HCT116 (cell line): ENCODE measurements around the gene PRCP. TPM values are rescaled to one million over a fixed set of nuclear protein-coding genes. Genes with fewer than 3 reads are reported as not detected.

Source experiments
- ATAC-seq: fragments of 200-7000 bp; cut with Tn5 transposase; 2 replicates; pipeline ENCODE4 v1.9.1; 2020; ENCODE audit warnings: mild to moderate bottlenecking, moderate library complexity
- BruUV-seq: library from RNA; stranded (reverse); fragments of 400-500 nt; replicated peaks from 2 replicates; lab custom pipeline; 2021; lab: Mats Ljungman, UMichigan
- CTCF ChIA-PET: fragments of 300-600 bp; sonication (Branson Sonifier 250); formaldehyde crosslinking; loops from one replicate; lab custom pipeline; 2021; ENCODE audit warnings: antibody characterized with exemption; lab: Charles Lee
- POLR2A ChIA-PET: fragments of 300-600, 350-600 bp; sonication (Branson Sonifier 250); formaldehyde crosslinking; loops from one replicate; lab custom pipeline; 2021; ENCODE audit warnings: antibody characterized with exemption; lab: Charles Lee
- RAD21 ChIA-PET, 2 experiments: fragments of 300-600 bp; sonication (Branson Sonifier 250); formaldehyde crosslinking; loops; one replicate each; lab custom pipeline; 2023; ENCODE audit warnings: low total read pairs in 2 of 2; ENCODE audit not compliant: uncharacterized antibody in 2 of 2, unreplicated experiment in 2 of 2, low non-redundant PET in 1 of 2; lab: Charles Lee
- DNase-seq: peaks from one replicate; pipeline ENCODE4 v3.0.0-alpha.2; 2010; ENCODE audit warnings: low read depth, low spot score
- H2AFZ ChIP-seq: fragments of 200-600 bp; shearing (Covaris generic), sonication (generic); 2 replicates; pipeline ENCODE4 v1.6.1; 2017; ENCODE audit warnings: low read depth, mixed run types, mixed read lengths, antibody characterized with exemption, low read length; ENCODE audit not compliant: poor library complexity, severe bottlenecking
- H3K27ac ChIP-seq: 2 replicates; pipeline ENCODE4 v1.5.1; 2012; ENCODE audit warnings: low read depth, low read length
- H3K27me3 ChIP-seq: fragments of 200-600 bp; sonication (generic); 2 replicates; pipeline ENCODE4 v1.6.1; 2016; ENCODE audit warnings: mixed run types, low read length, mixed read lengths; ENCODE audit not compliant: insufficient read depth
- H3K36me3 ChIP-seq, 2 experiments: fragments of 200-500 bp in 1 of 2; fragments of 200-600 bp in 1 of 2; sonication (Bioruptor generic) in 1 of 2; sonication (generic) in 1 of 2; 2 replicates each; pipeline versions ENCODE4 v1.5.1 to v1.6.1; 2014 to 2016; ENCODE audit warnings: low read length in 2 of 2, inconsistent platforms in 1 of 2, mixed read lengths in 1 of 2, mixed run types in 1 of 2; ENCODE audit not compliant: insufficient read depth in 2 of 2, control insufficient read depth in 1 of 2
- H3K4me1 ChIP-seq, 2 experiments: fragments of 200-600 bp in 1 of 2; sonication (generic) in 1 of 2; 2 replicates each; pipeline versions ENCODE4 v1.5.1 to v1.6.1; 2012 to 2017; ENCODE audit warnings: low read length in 2 of 2, inconsistent platforms in 1 of 2, mild to moderate bottlenecking in 1 of 2, mixed read lengths in 1 of 2, mixed run types in 1 of 2, moderate library complexity in 1 of 2; ENCODE audit not compliant: insufficient read depth in 2 of 2, control insufficient read depth in 1 of 2
- H3K4me2 ChIP-seq: fragments of 200-600 bp; sonication (generic); 2 replicates; pipeline ENCODE4 v1.6.1; 2017; ENCODE audit warnings: mixed run types, low read length, mixed read lengths
- H3K4me3 ChIP-seq, 2 experiments: fragments of 200-600 bp in 1 of 2; sonication (generic) in 1 of 2; replicated peaks in 1 of 2; 2 replicates each; pipeline ENCODE4 v1.5.1; 2011 to 2016; ENCODE audit warnings: low read length in 2 of 2, control low read depth in 1 of 2, low read depth in 1 of 2, mild to moderate bottlenecking in 1 of 2, mixed read lengths in 1 of 2, mixed run types in 1 of 2
- H3K79me2 ChIP-seq: fragments of 200-600 bp; sonication (generic); 2 replicates; pipeline ENCODE4 v1.6.1; 2017; ENCODE audit warnings: mild to moderate bottlenecking, mixed run types, low read length, moderate library complexity, mixed read lengths; ENCODE audit not compliant: insufficient read depth
- H3K9ac ChIP-seq: fragments of 200-600 bp; sonication (generic); 2 replicates; pipeline ENCODE4 v1.6.1; 2016; ENCODE audit warnings: low read length, mixed read lengths
- H3K9me2 ChIP-seq: fragments of 200-600 bp; sonication (generic), shearing (Covaris generic); 2 replicates; pipeline ENCODE4 v1.6.1; 2017; ENCODE audit warnings: mixed run types, mild to moderate bottlenecking, moderate library complexity; ENCODE audit not compliant: insufficient read depth
- H3K9me3 ChIP-seq, 2 experiments: fragments of 200-500 bp in 1 of 2; fragments of 200-600 bp in 1 of 2; sonication (Bioruptor generic) in 1 of 2; sonication (generic) in 1 of 2; 2 replicates each; pipeline ENCODE4 v1.6.1; 2014 to 2017; ENCODE audit warnings: low read length in 2 of 2, mixed read lengths in 2 of 2, inconsistent platforms in 1 of 2, low read depth in 1 of 2, mild to moderate bottlenecking in 1 of 2, mixed run types in 1 of 2, moderate library complexity in 1 of 2; ENCODE audit not compliant: control insufficient read depth in 1 of 2, insufficient read depth in 1 of 2
- H4K20me1 ChIP-seq: fragments of 200-600 bp; sonication (generic), shearing (Covaris generic); 2 replicates; pipeline ENCODE4 v1.6.1; 2017; ENCODE audit warnings: mixed run types, mild to moderate bottlenecking, moderate library complexity; ENCODE audit not compliant: insufficient read depth
- CBX3 ChIP-seq: IDR thresholded peaks from 2 replicates; pipeline ENCODE4 v1.6.1; 2012; ENCODE audit warnings: low read depth
- ELF1 ChIP-seq: IDR thresholded peaks from 2 replicates; pipeline ENCODE4 v1.6.1; 2012; ENCODE audit warnings: low read depth, borderline replicate concordance
- JUND ChIP-seq: IDR thresholded peaks from 2 replicates; pipeline ENCODE4 v1.6.1; 2012
- POLR2A ChIP-seq: IDR thresholded peaks from 2 replicates; pipeline ENCODE4 v1.7.0; 2011; ENCODE audit warnings: borderline replicate concordance; ENCODE audit not compliant: insufficient read depth, insufficient read length; ENCODE audit errors: extremely low read depth
- POLR2AphosphoS5 ChIP-seq: IDR thresholded peaks from 2 replicates; pipeline ENCODE4 v1.6.1; 2011; ENCODE audit warnings: mild to moderate bottlenecking, low read depth, low read length, moderate library complexity
- SRF ChIP-seq: IDR thresholded peaks from 2 replicates; pipeline ENCODE4 v1.6.1; 2012; ENCODE audit warnings: low read depth
- ZNF274 ChIP-seq: fragments of 200-500 bp; sonication (Bioruptor generic); IDR thresholded peaks from 2 replicates; pipeline ENCODE4 v1.6.1; 2014; ENCODE audit warnings: mild to moderate bottlenecking, low read depth, low read length, inconsistent platforms
- intact Hi-C: fragments of 100-400 bp; cut with micrococcal nuclease; formaldehyde crosslinking; loops from 2 replicates; pipeline ENCODE4 v1.10.0; 2022
- total RNA-seq: library from RNA; stranded (reverse); gene quantifications from one replicate; pipeline ENCODE4 v1.2.1, GENCODE V29; 2021; ENCODE audit not compliant: unreplicated experiment
- TF ChIP-seq, protein P1 (sequence below): IDR thresholded peaks from 2 replicates; pipeline ENCODE4 v1.6.1; 2012
- TF ChIP-seq, protein P2 (sequence below): IDR thresholded peaks from 2 replicates; pipeline ENCODE4 v1.6.1; 2011; ENCODE audit warnings: mild to moderate bottlenecking, low read length, moderate library complexity; ENCODE audit not compliant: insufficient replicate concordance; ENCODE audit errors: extremely low read depth
- TF ChIP-seq, protein P3 (sequence below): IDR thresholded peaks from 2 replicates; pipeline ENCODE4 v1.6.1; 2012; ENCODE audit warnings: low read depth
- TF ChIP-seq, protein P4 (sequence below): IDR thresholded peaks from 2 replicates; pipeline ENCODE4 v1.6.1; 2012

The PRCP gene
- total RNA-seq, 1 experiment from 2014 or later: 50.0 TPM

DNA sequence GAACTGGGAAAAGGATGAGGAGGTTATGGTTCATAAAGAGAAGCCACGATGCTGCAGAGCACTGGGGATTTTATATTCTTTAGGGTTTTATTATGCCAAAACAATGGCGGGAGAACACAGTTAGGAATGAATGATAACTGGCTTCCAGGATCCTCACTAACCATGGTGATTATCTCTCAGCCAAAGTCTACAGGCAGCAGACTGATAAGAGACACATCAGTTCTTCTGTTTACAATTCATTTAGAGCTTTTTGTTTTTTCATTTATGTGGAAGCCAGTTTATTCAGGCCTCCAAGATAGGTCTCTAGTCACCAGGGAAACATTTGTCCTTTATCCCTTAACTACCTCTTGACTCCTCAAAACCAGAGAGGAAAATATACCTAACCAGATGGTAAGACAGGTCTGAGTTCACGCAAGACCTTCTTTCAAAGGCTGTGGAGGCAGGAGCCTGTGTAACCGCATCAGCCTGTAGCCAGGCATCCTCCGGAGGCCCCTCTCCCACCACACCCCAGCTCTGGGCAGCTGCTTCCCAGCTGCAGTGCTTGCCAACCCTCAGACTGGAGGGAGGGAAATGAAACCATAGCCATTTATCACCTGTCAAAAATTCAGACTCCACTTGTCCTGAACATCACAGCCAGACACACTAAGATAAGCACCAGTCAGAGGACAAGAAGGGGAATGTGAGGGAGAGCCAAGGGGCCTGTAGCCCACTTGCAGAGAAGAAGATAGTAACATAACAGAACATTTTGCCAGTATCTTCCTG is 109.3 kb downstream of the PRCP start:
- no peak for ATAC-seq
- H3K4me1 ChIP-seq: no peaks in the 10 kb centered on the region
- no peak overlapping the region for H3K4me2 ChIP-seq
- TF ChIP-seq, protein P1, sequence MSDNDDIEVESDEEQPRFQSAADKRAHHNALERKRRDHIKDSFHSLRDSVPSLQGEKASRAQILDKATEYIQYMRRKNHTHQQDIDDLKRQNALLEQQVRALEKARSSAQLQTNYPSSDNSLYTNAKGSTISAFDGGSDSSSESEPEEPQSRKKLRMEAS: no peak
- TF ChIP-seq SRF (no peak), POLR2A (no peak), ELF1 (no peak), ZNF274 (no peak), POLR2AphosphoS5 (no peak), CBX3 (no peak), JUND (no peak)
- TF ChIP-seq, protein P2, sequence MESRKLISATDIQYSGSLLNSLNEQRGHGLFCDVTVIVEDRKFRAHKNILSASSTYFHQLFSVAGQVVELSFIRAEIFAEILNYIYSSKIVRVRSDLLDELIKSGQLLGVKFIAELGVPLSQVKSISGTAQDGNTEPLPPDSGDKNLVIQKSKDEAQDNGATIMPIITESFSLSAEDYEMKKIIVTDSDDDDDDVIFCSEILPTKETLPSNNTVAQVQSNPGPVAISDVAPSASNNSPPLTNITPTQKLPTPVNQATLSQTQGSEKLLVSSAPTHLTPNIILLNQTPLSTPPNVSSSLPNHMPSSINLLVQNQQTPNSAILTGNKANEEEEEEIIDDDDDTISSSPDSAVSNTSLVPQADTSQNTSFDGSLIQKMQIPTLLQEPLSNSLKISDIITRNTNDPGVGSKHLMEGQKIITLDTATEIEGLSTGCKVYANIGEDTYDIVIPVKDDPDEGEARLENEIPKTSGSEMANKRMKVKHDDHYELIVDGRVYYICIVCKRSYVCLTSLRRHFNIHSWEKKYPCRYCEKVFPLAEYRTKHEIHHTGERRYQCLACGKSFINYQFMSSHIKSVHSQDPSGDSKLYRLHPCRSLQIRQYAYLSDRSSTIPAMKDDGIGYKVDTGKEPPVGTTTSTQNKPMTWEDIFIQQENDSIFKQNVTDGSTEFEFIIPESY: no peak
- TF ChIP-seq, protein P3, sequence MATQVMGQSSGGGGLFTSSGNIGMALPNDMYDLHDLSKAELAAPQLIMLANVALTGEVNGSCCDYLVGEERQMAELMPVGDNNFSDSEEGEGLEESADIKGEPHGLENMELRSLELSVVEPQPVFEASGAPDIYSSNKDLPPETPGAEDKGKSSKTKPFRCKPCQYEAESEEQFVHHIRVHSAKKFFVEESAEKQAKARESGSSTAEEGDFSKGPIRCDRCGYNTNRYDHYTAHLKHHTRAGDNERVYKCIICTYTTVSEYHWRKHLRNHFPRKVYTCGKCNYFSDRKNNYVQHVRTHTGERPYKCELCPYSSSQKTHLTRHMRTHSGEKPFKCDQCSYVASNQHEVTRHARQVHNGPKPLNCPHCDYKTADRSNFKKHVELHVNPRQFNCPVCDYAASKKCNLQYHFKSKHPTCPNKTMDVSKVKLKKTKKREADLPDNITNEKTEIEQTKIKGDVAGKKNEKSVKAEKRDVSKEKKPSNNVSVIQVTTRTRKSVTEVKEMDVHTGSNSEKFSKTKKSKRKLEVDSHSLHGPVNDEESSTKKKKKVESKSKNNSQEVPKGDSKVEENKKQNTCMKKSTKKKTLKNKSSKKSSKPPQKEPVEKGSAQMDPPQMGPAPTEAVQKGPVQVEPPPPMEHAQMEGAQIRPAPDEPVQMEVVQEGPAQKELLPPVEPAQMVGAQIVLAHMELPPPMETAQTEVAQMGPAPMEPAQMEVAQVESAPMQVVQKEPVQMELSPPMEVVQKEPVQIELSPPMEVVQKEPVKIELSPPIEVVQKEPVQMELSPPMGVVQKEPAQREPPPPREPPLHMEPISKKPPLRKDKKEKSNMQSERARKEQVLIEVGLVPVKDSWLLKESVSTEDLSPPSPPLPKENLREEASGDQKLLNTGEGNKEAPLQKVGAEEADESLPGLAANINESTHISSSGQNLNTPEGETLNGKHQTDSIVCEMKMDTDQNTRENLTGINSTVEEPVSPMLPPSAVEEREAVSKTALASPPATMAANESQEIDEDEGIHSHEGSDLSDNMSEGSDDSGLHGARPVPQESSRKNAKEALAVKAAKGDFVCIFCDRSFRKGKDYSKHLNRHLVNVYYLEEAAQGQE: no peak
- TF ChIP-seq, protein P4, sequence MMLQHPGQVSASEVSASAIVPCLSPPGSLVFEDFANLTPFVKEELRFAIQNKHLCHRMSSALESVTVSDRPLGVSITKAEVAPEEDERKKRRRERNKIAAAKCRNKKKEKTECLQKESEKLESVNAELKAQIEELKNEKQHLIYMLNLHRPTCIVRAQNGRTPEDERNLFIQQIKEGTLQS: no peak
- no peak overlapping the region for H3K27ac ChIP-seq
- intact Hi-C loops: no loop called here
- CTCF ChIA-PET: interaction anchor here (3.0 kb wide), 1 partner anchor 15 kb away, joined by 12 read pairs; no protein-coding TSS in a partner anchor
- H3K9ac ChIP-seq: no peak overlapping the region
- no peaks in the 10 kb centered on the region for H3K36me3 ChIP-seq
- DNase-seq: no peak
- BruUV-seq: no TSS peak
- RAD21 ChIA-PET: no interaction called here
- no peaks in the 10 kb centered on the region for H4K20me1 ChIP-seq
- no peaks in the 10 kb centered on the region for H3K27me3 ChIP-seq
- H3K9me3 ChIP-seq: no peaks in the 10 kb centered on the region
- POLR2A ChIA-PET: no interaction called here
- H3K9me2 ChIP-seq: no peaks in the 10 kb centered on the region
- H2AFZ ChIP-seq: no peak overlapping the region
- H3K4me3 ChIP-seq: no peak overlapping the region
- no peaks in the 10 kb centered on the region for H3K79me2 ChIP-seq
